ENCODE data around the gene UHRF1. TPM values are rescaled to one million over a fixed set of nuclear protein-coding genes. Genes with fewer than 3 reads are reported as not detected.

Gene UHRF1
- polyA plus RNA-seq, 1 experiment = 10.3 TPM

DNA sequence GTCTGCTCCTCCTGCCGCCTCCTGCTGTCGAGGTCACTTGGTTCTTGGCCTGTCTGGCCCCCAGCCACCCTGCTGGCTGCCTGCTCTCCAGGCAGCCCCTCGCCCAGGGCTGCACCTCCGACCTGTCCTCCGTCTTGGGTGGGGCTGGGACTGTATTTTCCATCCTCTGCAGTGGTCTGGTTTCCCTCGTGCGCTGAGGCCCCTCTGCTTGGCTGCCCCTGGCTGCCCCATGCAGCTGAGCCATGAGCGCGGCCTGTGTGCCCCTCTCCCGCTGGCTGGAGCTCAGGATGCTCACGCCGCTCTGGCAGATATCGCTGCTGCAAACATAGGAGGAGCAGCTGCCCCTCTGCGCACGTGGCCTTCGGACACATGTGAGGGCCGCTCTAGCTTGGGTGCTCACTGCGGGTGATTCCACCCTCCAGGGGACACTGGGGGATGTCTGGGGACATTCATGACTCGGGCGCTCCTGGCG is 14.0 kb downstream of the UHRF1 start:
- TF ChIP-seq, protein P1, sequence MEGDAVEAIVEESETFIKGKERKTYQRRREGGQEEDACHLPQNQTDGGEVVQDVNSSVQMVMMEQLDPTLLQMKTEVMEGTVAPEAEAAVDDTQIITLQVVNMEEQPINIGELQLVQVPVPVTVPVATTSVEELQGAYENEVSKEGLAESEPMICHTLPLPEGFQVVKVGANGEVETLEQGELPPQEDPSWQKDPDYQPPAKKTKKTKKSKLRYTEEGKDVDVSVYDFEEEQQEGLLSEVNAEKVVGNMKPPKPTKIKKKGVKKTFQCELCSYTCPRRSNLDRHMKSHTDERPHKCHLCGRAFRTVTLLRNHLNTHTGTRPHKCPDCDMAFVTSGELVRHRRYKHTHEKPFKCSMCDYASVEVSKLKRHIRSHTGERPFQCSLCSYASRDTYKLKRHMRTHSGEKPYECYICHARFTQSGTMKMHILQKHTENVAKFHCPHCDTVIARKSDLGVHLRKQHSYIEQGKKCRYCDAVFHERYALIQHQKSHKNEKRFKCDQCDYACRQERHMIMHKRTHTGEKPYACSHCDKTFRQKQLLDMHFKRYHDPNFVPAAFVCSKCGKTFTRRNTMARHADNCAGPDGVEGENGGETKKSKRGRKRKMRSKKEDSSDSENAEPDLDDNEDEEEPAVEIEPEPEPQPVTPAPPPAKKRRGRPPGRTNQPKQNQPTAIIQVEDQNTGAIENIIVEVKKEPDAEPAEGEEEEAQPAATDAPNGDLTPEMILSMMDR (IDR thresholded peaks at IDR 0.05; ENCODE audit: insufficient read depth, low read depth, low read length) = no peak
- CTCF ChIA-PET = interaction anchor here (1.8 kb wide), 1 partner anchor 12 kb away, joined by 5 read pairs; no protein-coding TSS in a partner anchor
- H3K36me3 ChIP-seq (ENCODE audit: control insufficient read depth, insufficient read depth, low read length) = peaks cover 1% of the 10 kb centered on the region; the same call in 1 of the 2 replicates
- DNase-seq (ENCODE audit: low read depth) = no peak
- H3K27me3 ChIP-seq (ENCODE audit: control insufficient read depth, insufficient read depth, low read length) = no peaks in the 10 kb centered on the region
- no peak overlapping the region for H3K4me3 ChIP-seq (ENCODE audit: low read depth, low read length)
- POLR2A ChIA-PET = no interaction called here

GRCh38 chr19:4929186-4929585 is 19.9 kb downstream of the UHRF1 start:
- no peak for DNase-seq (ENCODE audit: low read depth)
- TF ChIP-seq, protein P1 (IDR thresholded peaks at IDR 0.05; ENCODE audit: insufficient read depth, low read depth, low read length) = no peak
- H3K4me3 ChIP-seq (ENCODE audit: low read depth, low read length) = no peak overlapping the region

GRCh38 chr19:4930664-4931063 is 21.4 kb downstream of the UHRF1 start:
- H3K36me3 ChIP-seq (ENCODE audit: control insufficient read depth, insufficient read depth, low read length) = peaks cover 10% of the 10 kb centered on the region
- CTCF ChIA-PET = interaction anchor here (1.1 to 1.2 kb wide), 3 partner anchors 19 to 101 kb away, joined by 3 to 4 read pairs (median 4); no protein-coding TSS in a partner anchor

More at GRCh38 chr19:4929186-4929585, 19.9 kb downstream of the UHRF1 start:
- H3K27me3 ChIP-seq (ENCODE audit: control insufficient read depth, insufficient read depth, low read length) = no peaks in the 10 kb centered on the region
- POLR2A ChIA-PET = interaction anchor here (0.7 kb wide), 1 partner anchor 120 kb away, joined by 3 read pairs; no protein-coding TSS in a partner anchor
- CTCF ChIA-PET = interaction anchor here (1.1 kb wide), 1 partner anchor 120 kb away, joined by 3 read pairs; no protein-coding TSS in a partner anchor
- H3K36me3 ChIP-seq (ENCODE audit: control insufficient read depth, insufficient read depth, low read length) = peaks cover 10% of the 10 kb centered on the region

DNA sequence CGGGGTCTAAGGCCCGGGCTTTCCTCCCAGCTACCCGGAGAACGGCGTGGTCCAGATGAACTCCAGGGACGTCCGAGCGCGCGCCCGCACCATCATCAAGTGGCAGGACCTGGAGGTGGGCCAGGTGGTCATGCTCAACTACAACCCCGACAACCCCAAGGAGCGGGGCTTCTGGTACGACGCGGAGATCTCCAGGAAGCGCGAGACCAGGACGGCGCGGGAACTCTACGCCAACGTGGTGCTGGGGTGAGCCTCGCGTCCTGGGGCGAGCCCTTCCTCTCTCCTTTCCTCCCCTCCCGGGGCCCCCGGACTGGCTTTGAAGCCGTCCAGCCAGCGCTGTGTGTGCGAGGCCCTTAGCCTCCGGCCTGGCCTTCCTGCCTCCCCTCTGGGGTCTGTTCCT is 23.4 kb downstream of the UHRF1 start:
- H3K27me3 ChIP-seq (ENCODE audit: control insufficient read depth, insufficient read depth, low read length) = no peaks in the 10 kb centered on the region
- DNase-seq (ENCODE audit: low read depth) = no peak
- peaks cover 10% of the 10 kb centered on the region for H3K36me3 ChIP-seq (ENCODE audit: control insufficient read depth, insufficient read depth, low read length)
- POLR2A ChIA-PET = no interaction called here
- no peak overlapping the region for H3K4me3 ChIP-seq (ENCODE audit: low read depth, low read length)
- CTCF ChIA-PET = no interaction called here
- TF ChIP-seq, protein P1 (IDR thresholded peaks at IDR 0.05; ENCODE audit: insufficient read depth, low read depth, low read length) = no peak

More at GRCh38 chr19:4930664-4931063, 21.4 kb downstream of the UHRF1 start:
- no peak for DNase-seq (ENCODE audit: low read depth)
- POLR2A ChIA-PET = no interaction called here
- Histone ChIP-seq H3K4me3 (ENCODE audit: low read depth, low read length) (no peak overlapping the region), H3K27me3 (ENCODE audit: control insufficient read depth, insufficient read depth, low read length) (no peaks in the 10 kb centered on the region)
- TF ChIP-seq, protein P1 (IDR thresholded peaks at IDR 0.05; ENCODE audit: insufficient read depth, low read depth, low read length) = no peak

DNA sequence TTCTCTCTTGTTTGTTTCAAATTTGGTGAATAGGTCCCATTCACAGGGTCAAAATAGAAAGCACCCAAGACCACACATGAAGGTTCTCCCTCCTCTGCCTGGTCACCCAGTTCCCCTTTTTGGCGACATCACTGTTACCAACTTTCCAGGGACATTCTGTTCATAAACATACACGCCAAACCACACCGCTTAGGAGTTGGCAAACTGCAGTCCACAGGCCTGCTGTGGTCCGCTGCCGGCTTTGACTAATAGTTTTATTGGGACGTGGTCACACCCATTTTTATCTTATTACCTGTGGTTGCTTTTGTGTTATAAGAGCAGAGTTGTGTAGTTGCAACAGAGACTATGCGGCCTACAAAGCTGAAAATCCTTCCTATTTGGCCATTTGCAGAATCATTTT is 24.2 kb downstream of the UHRF1 start:
- Histone ChIP-seq H3K4me3 (ENCODE audit: low read depth, low read length) (no peak overlapping the region), H3K36me3 (ENCODE audit: control insufficient read depth, insufficient read depth, low read length) (peaks cover 10% of the 10 kb centered on the region), H3K27me3 (ENCODE audit: control insufficient read depth, insufficient read depth, low read length) (no peaks in the 10 kb centered on the region)
- POLR2A ChIA-PET = no interaction called here
- TF ChIP-seq, protein P1 (IDR thresholded peaks at IDR 0.05; ENCODE audit: insufficient read depth, low read depth, low read length) = no peak
- CTCF ChIA-PET = interaction anchor here (0.6 kb wide), 1 partner anchor 116 kb away, joined by 3 read pairs; no protein-coding TSS in a partner anchor
- no peak for DNase-seq (ENCODE audit: low read depth)

Data from BJ (cell line).